Measurements from ENCODE around the gene LPIN1.
"Not testable (repeated sequence)": the region's sequence is repeated elsewhere in the genome, so short reads cannot be mapped to it uniquely, and the experiment has no call there.

Gene LPIN1

DNA sequence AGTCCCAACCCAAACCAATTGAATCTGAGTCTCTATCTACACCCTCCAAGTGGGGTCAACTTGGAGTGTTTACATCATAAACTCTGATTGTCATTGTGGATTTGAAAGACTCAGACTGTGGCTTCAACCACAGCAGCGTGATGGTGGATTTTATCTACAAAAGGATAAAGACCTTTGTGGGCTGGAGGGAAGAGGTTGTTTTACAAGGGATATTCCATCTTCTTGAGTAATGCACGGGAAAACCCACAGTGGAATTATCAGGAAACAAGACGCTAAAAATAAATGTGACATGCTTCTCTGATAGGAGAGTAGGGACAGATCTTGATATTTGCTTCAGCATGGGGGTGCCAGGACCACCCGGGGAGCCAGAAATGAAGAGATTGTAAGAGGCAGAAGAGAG, 93.5 kb downstream of the LPIN1 start:
- H3K27ac ChIP-seq = no peak overlapping the region
- TF ChIP-seq, protein P1, sequence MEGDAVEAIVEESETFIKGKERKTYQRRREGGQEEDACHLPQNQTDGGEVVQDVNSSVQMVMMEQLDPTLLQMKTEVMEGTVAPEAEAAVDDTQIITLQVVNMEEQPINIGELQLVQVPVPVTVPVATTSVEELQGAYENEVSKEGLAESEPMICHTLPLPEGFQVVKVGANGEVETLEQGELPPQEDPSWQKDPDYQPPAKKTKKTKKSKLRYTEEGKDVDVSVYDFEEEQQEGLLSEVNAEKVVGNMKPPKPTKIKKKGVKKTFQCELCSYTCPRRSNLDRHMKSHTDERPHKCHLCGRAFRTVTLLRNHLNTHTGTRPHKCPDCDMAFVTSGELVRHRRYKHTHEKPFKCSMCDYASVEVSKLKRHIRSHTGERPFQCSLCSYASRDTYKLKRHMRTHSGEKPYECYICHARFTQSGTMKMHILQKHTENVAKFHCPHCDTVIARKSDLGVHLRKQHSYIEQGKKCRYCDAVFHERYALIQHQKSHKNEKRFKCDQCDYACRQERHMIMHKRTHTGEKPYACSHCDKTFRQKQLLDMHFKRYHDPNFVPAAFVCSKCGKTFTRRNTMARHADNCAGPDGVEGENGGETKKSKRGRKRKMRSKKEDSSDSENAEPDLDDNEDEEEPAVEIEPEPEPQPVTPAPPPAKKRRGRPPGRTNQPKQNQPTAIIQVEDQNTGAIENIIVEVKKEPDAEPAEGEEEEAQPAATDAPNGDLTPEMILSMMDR (conservative IDR thresholded peaks at IDR 0.05) = no peak
- TF ChIP-seq ZFX (IDR thresholded peaks at IDR 0.05) = no peak

DNA sequence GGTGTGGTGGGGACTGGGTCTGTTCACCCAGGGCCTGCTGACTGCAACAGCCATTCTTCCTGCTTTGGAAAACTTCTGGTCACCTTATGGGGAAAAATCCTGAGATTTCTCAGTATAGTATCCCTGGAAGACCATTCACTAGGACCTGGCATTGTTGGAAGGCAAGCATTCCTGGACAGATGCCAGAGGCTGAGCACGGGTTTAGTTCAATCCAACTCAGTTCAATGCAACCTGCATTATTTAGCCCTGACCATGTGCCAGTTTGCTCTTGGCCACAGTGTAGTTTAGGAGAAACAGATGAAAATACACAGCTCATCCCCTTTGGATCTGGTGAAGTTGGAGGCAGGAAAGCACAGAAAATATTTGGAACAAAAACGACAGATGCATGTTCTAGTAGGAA, 95.9 kb downstream of the LPIN1 start:
- no peak for TF ChIP-seq ZFX (IDR thresholded peaks at IDR 0.05)
- TF ChIP-seq, protein P1 (conservative IDR thresholded peaks at IDR 0.05) = no peak
- no peak overlapping the region for H3K27ac ChIP-seq

DNA sequence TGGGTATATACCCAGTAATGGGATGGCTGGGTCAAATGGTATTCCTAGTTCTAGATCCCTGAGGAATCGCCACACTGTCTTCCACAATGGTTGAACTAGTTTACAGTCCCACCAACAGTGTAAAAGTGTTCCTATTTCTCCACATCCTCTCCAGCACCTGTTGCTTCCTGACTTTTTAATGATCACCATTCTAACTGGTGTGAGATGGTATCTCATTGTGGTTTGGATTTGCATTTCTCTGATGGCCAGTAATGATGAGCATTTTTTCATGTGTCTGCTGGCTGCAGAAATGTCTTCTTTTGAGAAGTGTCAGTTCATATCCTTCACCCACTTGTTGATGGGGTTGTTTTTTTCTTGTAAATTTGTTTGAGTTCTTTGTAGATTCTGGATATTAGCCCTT, 98.4 kb downstream of the LPIN1 start:
- H3K27ac ChIP-seq = not testable (repeated sequence)

DNA sequence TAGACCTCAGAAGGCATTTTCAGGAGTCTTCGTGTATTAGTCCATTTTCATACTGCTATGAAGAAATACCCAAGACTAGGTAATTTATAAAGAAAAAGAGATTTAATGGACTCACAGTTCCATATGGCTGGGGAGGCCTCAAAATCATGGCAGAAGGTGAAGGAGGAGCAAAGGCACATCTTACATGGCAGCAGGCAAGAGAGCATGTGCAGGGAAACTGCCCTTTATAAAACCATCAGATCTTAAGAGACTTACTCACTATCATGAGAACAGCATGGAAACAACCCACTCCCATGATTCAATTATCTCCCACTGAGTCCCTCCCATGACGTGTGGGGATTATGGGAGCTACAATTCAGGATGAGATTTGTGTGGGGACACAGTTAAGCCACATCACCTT, 101.5 kb downstream of the LPIN1 start:
- H3K27ac ChIP-seq = not testable (repeated sequence)

DNA sequence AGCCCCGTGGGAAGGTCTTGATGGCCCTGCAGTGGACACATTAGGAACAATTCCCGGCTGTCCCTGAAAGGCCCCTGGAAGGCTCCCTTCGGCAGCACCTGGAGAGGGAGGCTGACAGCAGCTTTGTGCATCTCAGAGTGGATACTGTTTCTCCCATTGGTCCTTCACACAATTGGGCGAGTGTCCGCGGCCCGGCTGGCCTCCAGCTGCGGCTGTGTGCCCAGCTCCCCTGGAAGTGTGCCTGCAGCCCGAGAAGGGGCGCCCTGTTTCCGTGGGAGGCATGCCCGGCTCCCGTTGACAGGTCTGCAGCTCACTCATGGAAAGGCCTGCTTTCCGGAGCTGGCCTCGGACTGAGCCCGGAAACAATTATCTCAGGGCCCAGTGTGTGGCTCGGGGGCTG, 103.7 kb downstream of the LPIN1 start:
- no peak for TF ChIP-seq ZFX (IDR thresholded peaks at IDR 0.05)
- TF ChIP-seq, protein P1 (conservative IDR thresholded peaks at IDR 0.05) = no peak
- no peak overlapping the region for H3K27ac ChIP-seq

DNA sequence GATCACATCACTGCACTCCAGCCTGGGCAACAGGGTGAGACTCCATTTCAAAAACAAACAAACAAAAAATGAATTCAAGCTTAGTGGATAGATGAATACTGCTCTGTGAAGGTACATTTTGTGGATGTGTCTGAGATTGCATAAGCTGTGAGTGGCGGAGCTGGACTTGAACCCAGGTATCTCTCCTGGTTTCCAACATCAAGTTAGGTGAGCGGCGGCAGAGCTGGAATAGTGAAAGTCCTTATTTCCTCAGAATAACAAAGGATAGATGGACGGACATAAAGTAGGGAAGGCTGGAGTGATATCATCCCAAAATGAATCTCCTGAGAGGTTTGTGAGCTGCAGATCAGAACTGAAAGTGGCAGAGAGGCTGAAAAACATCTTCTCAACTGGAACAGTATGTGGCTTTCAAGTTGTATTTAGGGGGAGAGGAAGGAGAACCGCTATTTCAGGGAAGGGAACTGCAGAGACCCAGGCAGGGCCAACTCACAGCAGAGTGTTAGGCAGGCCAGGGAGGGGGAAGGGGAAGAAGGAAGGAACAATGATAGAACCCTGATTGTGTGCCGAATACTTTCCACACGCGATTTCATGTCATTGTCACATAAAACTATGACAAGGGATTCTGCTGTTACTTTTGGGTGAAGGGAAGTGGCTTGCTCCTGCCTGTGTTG, 106.2 kb downstream of the LPIN1 start:
- no peak overlapping the region for H3K27ac ChIP-seq
- TF ChIP-seq, protein P1 (conservative IDR thresholded peaks at IDR 0.05) = no peak
- no peak for TF ChIP-seq ZFX (IDR thresholded peaks at IDR 0.05)

DNA sequence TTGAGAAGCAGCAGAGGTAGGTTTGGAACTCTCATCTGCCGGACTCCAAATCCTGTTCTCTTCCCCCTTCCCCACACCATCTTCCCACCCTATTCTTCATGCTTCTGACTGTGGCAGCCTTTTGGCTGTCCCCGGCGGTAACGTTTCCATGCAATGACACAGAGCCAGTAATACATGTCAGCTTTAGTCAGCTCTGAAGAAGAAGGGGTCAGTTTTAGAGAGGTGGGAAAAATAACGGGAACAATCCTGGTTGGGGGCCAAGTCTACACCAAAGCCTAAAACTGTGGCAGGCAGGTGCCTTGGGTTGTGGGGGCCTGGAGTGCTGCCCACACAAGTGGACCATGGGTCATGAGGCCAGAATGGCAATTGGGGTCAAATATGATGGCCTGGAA, 106.8 kb downstream of the LPIN1 start:
- TF ChIP-seq ZFX (IDR thresholded peaks at IDR 0.05) = no peak
- TF ChIP-seq, protein P1 (conservative IDR thresholded peaks at IDR 0.05) = no peak
- H3K27ac ChIP-seq = no peak overlapping the region

DNA sequence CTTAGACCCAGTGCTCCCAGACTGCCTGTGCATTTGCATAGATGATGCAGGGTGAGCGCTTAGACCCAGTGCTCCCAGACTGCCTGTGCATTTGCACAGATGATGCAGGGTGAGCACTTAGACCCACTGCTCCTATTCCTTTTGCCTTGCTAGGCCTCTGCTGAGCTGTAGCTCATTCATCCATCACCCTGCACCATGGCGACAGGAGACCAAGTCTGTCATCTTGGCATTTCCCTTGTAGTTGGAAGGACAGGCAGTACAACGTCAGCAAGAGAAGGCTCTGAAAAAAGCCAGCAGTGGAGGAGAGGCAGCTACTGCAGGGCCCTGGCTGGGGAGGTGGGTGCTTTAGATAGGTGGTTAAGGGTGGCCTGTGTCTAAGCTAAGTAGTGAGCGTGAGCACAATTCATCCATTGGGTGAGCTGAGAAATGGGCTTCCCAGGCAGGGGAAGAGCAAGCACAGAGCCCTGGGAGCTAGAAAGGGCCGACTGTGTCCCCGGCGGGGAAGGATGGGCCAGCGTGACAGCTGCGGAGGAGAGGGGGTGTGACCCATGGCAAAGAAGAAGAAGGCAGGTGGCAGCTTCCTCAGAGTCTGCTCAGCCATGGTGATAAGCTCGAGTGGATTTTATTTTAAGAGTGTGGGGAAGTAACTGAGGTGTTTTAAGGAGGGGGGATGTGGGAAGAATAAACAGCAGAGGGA, 108.8 kb downstream of the LPIN1 start:
- TF ChIP-seq ZFX (IDR thresholded peaks at IDR 0.05) = no peak
- TF ChIP-seq, protein P1 (conservative IDR thresholded peaks at IDR 0.05) = no peak
- H3K27ac ChIP-seq = no peak overlapping the region
